ENCODE data around the gene OR2H1. TPM values are rescaled to one million over a fixed set of nuclear protein-coding genes. Genes with fewer than 3 reads are reported as not detected.

The OR2H1 gene
- total RNA-seq, 6 donors from 2014 or later: not detected

DNA sequence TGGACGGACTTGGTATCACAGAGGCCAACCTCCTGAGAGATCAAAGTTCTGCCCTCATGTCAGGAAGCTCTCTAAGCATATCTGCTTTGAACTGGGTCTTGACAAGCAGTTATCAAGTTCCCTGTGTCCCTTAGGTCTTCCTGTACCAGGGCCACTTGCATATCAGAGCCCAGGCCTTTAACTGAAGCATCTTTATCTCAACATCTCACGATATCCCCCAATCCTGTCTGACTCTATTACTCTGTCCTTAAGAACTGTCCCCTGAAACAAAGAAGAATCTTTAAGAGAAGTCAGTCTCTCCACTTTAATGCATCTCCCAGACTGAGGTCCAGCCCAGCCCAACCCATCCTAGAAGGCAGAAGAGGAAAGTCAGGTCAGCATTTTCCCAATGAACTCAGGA, 22.6 kb downstream of the OR2H1 start:
- TF ChIP-seq CTCF (IDR thresholded peaks at IDR 0.05) (no peak), POLR2AphosphoS5 (IDR thresholded peaks at IDR 0.05) (no peak), EP300 (IDR thresholded peaks at IDR 0.05) (no peak), POLR2A (IDR thresholded peaks at IDR 0.05) (no peak)
- DNase-seq: no peak
- Histone ChIP-seq H3K9me3 (no peaks in the 10 kb centered on the region), H3K4me3 (no peak overlapping the region), H3K27me3 (no peaks in the 10 kb centered on the region), H3K27ac (no peak overlapping the region), H3K4me1 (no peaks in the 10 kb centered on the region), H3K36me3 (no peaks in the 10 kb centered on the region)
- 77 to 84% methylated on average over 2 of the region's 2 CpGs for WGBS, 2 donors
- ATAC-seq (ENCODE audit: low FRiP score in 2 of 2): no peak

DNA sequence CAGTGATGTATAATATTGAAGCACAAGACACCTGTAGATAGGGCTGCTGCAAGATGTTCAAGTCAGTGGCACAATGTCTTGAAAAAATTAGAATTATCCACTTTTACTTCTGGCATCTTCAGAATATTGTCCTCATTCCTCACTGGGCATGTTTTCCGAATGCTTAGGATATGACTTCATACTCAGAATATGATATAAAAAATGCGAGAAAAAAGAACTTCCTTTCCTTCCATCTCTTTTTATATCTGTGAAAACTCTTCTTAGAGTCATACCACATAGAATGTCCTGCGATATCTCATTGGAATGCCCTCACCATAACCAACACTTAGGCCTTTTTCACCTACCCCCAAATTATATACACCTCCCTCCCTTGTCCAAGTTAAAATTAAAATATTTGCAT, 26.2 kb downstream of the OR2H1 start:
- no peaks in the 10 kb centered on the region for H3K36me3 ChIP-seq
- WGBS, 2 donors: 85 to 90% methylated on average over 3 of the region's 3 CpGs

GRCh38 chr6:29483735-29484134, 26.8 kb downstream of the OR2H1 start:
- TF ChIP-seq EP300 (IDR thresholded peaks at IDR 0.05) (no peak), CTCF (IDR thresholded peaks at IDR 0.05) (no peak), POLR2A (IDR thresholded peaks at IDR 0.05) (no peak), POLR2AphosphoS5 (IDR thresholded peaks at IDR 0.05) (no peak)
- no peaks in the 10 kb centered on the region for H3K27me3 ChIP-seq
- H3K9me3 ChIP-seq: no peaks in the 10 kb centered on the region
- ATAC-seq (ENCODE audit: low FRiP score in 2 of 2) (no peak), DNase-seq (no peak)
- 47 to 55% methylated on average over 1 of the region's 1 CpG for WGBS, 2 donors
- H3K4me1 ChIP-seq: no peaks in the 10 kb centered on the region
- H3K4me3 ChIP-seq: no peak overlapping the region
- no peaks in the 10 kb centered on the region for H3K36me3 ChIP-seq
- no peak overlapping the region for H3K27ac ChIP-seq

More for the DNA sequence above, 26.2 kb downstream of the OR2H1 start:
- no peaks in the 10 kb centered on the region for H3K27me3 ChIP-seq
- TF ChIP-seq POLR2AphosphoS5 (IDR thresholded peaks at IDR 0.05): no peak
- TF ChIP-seq CTCF (IDR thresholded peaks at IDR 0.05): no peak
- TF ChIP-seq EP300 (IDR thresholded peaks at IDR 0.05): no peak
- no peak for TF ChIP-seq POLR2A (IDR thresholded peaks at IDR 0.05)
- no peaks in the 10 kb centered on the region for H3K4me1 ChIP-seq
- DNase-seq (no peak), ATAC-seq (ENCODE audit: low FRiP score in 2 of 2) (no peak)
- H3K27ac ChIP-seq: no peak overlapping the region
- H3K9me3 ChIP-seq: no peaks in the 10 kb centered on the region
- H3K4me3 ChIP-seq: no peak overlapping the region

DNA sequence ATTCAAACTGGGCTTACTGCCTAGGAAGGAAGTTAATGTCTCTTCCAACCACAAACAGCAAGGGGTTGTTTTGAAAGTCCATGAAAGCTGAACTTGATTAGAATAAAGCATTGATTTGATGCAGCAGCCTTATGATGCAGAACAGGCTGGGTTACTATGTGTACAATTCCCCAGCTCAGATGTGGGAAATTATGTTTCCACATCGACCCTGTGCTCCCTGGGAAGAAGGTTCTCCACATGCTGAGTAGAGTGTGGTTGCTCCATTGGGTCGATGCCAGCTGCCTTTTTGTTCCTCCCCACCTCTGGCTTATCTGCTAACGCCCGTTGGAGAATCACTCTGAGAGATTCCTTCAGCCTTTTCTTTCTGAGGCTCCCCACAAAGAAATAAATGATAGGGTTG, 29.6 kb downstream of the OR2H1 start:
- Histone ChIP-seq H3K27me3 (no peaks in the 10 kb centered on the region), H3K27ac (no peak overlapping the region), H3K4me3 (no peak overlapping the region), H3K9me3 (no peaks in the 10 kb centered on the region), H3K36me3 (no peaks in the 10 kb centered on the region), H3K4me1 (no peaks in the 10 kb centered on the region)
- no peak for ATAC-seq (ENCODE audit: low FRiP score in 2 of 2)
- TF ChIP-seq EP300 (IDR thresholded peaks at IDR 0.05) (no peak), CTCF (IDR thresholded peaks at IDR 0.05) (no peak), POLR2A (IDR thresholded peaks at IDR 0.05) (no peak), POLR2AphosphoS5 (IDR thresholded peaks at IDR 0.05) (no peak)
- 50 to 79% methylated on average over 4 of the region's 4 CpGs for WGBS, 2 donors
- no peak for DNase-seq

- H3K36me3 ChIP-seq: no peaks in the 10 kb centered on the region
- no peak overlapping the region for H3K4me3 ChIP-seq
- no peak overlapping the region for H3K27ac ChIP-seq
- no peaks in the 10 kb centered on the region for H3K27me3 ChIP-seq
- TF ChIP-seq EP300 (IDR thresholded peaks at IDR 0.05): no peak
- TF ChIP-seq POLR2A (IDR thresholded peaks at IDR 0.05): no peak
- no peak for TF ChIP-seq CTCF (IDR thresholded peaks at IDR 0.05)
- no peak for TF ChIP-seq POLR2AphosphoS5 (IDR thresholded peaks at IDR 0.05)
- ATAC-seq (ENCODE audit: low FRiP score in 2 of 2) (no peak), DNase-seq (no peak)
- 84 to 87% methylated on average over 5 of the region's 5 CpGs for WGBS, 2 donors
- H3K4me1 ChIP-seq: no peaks in the 10 kb centered on the region
- no peaks in the 10 kb centered on the region for H3K9me3 ChIP-seq
Observed at GRCh38 chr6:29487131-29487530, 30.2 kb downstream of the OR2H1 start.
